ENCODE data around the gene PATJ.

DNA sequence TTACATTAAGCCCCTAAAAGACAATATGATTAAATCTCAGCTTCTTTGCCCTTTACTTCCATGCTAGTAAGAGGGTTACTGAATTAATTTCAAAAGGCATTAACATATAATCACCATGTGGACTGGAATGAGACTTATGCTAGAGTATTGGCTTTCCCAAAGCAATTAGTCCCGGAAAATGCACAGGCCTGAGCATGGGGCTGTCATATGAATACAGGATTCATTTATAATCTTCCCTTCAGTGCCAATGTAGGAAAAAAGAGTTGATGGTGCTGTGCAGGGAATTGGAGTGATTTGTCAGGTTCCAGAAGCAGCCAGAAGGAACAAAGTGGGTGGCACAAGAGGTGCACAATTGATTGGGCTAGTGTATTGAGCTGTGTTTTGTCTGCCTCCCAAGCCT lies 253.4 kb downstream of the PATJ start:
- TF ChIP-seq, protein P1, sequence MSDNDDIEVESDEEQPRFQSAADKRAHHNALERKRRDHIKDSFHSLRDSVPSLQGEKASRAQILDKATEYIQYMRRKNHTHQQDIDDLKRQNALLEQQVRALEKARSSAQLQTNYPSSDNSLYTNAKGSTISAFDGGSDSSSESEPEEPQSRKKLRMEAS (IDR thresholded peaks at IDR 0.05), result no peak
- no peak for TF ChIP-seq EZH2phosphoT487 (IDR thresholded peaks at IDR 0.05; ENCODE audit: borderline replicate concordance)
